Neural cell (in vitro differentiated cells): ENCODE data around the gene POLDIP2. TPM values are rescaled to one million over a fixed set of nuclear protein-coding genes. Genes with fewer than 3 reads are reported as not detected.

Source experiments
- H2AFZ ChIP-seq: fragments of 200-600, 300-800 bp; sonication (generic), shearing (Covaris generic); 2 replicates; pipeline ENCODE4 v1.6.0; 2014; ENCODE audit warnings: low read depth, mild to moderate bottlenecking, antibody characterized with exemption, low read length, moderate library complexity
- H3F3A ChIP-seq: fragments of 200-600 bp; shearing (Covaris generic); 2 replicates; pipeline ENCODE4 v1.6.1; 2016; ENCODE audit warnings: mild to moderate bottlenecking, moderate library complexity, mixed read lengths, antibody characterized with exemption, low read length; ENCODE audit not compliant: insufficient read depth, poor library complexity, severe bottlenecking
- H3K27ac ChIP-seq: fragments of 200-600, 300-800 bp; sonication (generic), shearing (Covaris generic); 2 replicates; pipeline ENCODE4 v1.5.1; 2014; ENCODE audit warnings: mild to moderate bottlenecking, low read length, moderate library complexity
- H3K27me3 ChIP-seq: fragments of 300-800, 200-600 bp; sonication (generic), shearing (Covaris generic); 2 replicates; pipeline ENCODE4 v1.6.0; 2014; ENCODE audit warnings: mild to moderate bottlenecking, low read depth, low read length, moderate library complexity; ENCODE audit not compliant: insufficient read depth
- H3K36me3 ChIP-seq: fragments of 300-800, 200-600 bp; sonication (generic), shearing (Covaris generic); 2 replicates; pipeline ENCODE4 v1.5.1; 2014; ENCODE audit warnings: mild to moderate bottlenecking, antibody characterized with exemption, low read length, moderate library complexity; ENCODE audit not compliant: insufficient read depth
- H3K4me2 ChIP-seq: fragments of 300-800, 200-600 bp; sonication (generic), shearing (Covaris generic); 2 replicates; pipeline ENCODE4 v1.6.0; 2014; ENCODE audit warnings: mild to moderate bottlenecking, low read length
- H3K4me3 ChIP-seq: fragments of 300-800, 200-600 bp; sonication (generic), shearing (Covaris generic); 2 replicates; pipeline ENCODE4 v1.5.1; 2014; ENCODE audit warnings: mild to moderate bottlenecking, low read length, moderate library complexity
- H3K79me2 ChIP-seq: fragments of 200-600 bp; shearing (Covaris generic); replicated peaks from 2 replicates; pipeline ENCODE4 v1.6.0; 2014; ENCODE audit warnings: mild to moderate bottlenecking, low read length, moderate library complexity; ENCODE audit not compliant: insufficient read depth
- H3K9ac ChIP-seq: fragments of 300-800, 200-600 bp; sonication (generic), shearing (Covaris generic); 2 replicates; pipeline ENCODE4 v1.6.1; 2016; ENCODE audit warnings: mild to moderate bottlenecking, low read length, mixed read lengths
- H3K9me2 ChIP-seq: fragments of 200-600 bp; shearing (Covaris generic); 2 replicates; pipeline ENCODE4 v1.6.1; 2016; ENCODE audit warnings: mild to moderate bottlenecking, low read length, mixed read lengths; ENCODE audit not compliant: insufficient read depth
- H3K9me3 ChIP-seq: fragments of 200-600, 300-800 bp; sonication (generic), shearing (Covaris generic); 2 replicates; pipeline ENCODE4 v1.6.1; 2016; ENCODE audit warnings: mild to moderate bottlenecking, mixed run types, low read length, moderate library complexity, mixed read lengths
- H4K20me1 ChIP-seq: fragments of 200-600 bp; shearing (Covaris generic); 2 replicates; pipeline ENCODE4 v1.6.1; 2016; ENCODE audit warnings: mild to moderate bottlenecking, mixed run types; ENCODE audit not compliant: insufficient read depth
- EP300 ChIP-seq: fragments of 450-650 bp; conservative IDR thresholded peaks from 2 replicates; pipeline ENCODE4 v1.6.1; 2014; ENCODE audit warnings: antibody characterized with exemption, mild to moderate bottlenecking, moderate library complexity; ENCODE audit not compliant: poor library complexity, severe bottlenecking
- EZH2 ChIP-seq: fragments of 200-600, 300-800 bp; shearing (Covaris generic), sonication (generic); IDR thresholded peaks from 2 replicates; pipeline ENCODE4 v1.6.1; 2014; ENCODE audit warnings: antibody characterized with exemption, low read length, borderline replicate concordance, mild to moderate bottlenecking; ENCODE audit not compliant: insufficient read depth, poor library complexity, severe bottlenecking
- MXI1 ChIP-seq: fragments of 450-650 bp; conservative IDR thresholded peaks from 2 replicates; pipeline ENCODE4 v1.6.1; 2014; ENCODE audit warnings: antibody characterized with exemption, mild to moderate bottlenecking; ENCODE audit not compliant: poor library complexity, severe bottlenecking
- POLR2AphosphoS5 ChIP-seq: IDR thresholded peaks from 2 replicates; pipeline ENCODE4 v1.6.1; 2012
- RAD21 ChIP-seq: fragments of 450-650 bp; conservative IDR thresholded peaks from 2 replicates; pipeline ENCODE4 v1.6.1; 2014; ENCODE audit warnings: antibody characterized with exemption, mild to moderate bottlenecking, moderate library complexity
- SMC3 ChIP-seq: fragments of 450-650 bp; conservative IDR thresholded peaks from 2 replicates; pipeline ENCODE4 v1.6.1; 2014; ENCODE audit warnings: antibody characterized with exemption, mild to moderate bottlenecking, moderate library complexity; ENCODE audit not compliant: poor library complexity
- TAF1 ChIP-seq: IDR thresholded peaks from 2 replicates; pipeline ENCODE4 v1.6.1; 2012; ENCODE audit warnings: low read depth
- polyA plus RNA-seq: library from polyadenylated mRNA; depleted of rRNA; stranded (reverse); fragments of >200 nt; gene quantifications from 2 replicates; pipeline ENCODE4 v1.2.3, GENCODE V29; 2014
- TF ChIP-seq, protein P1 (sequence below): fragments of 450-650 bp; IDR thresholded peaks from 2 replicates; pipeline ENCODE4 v1.5.1; 2014; ENCODE audit warnings: antibody characterized with exemption, mild to moderate bottlenecking, moderate library complexity; ENCODE audit not compliant: poor library complexity, severe bottlenecking
- TF ChIP-seq, protein P2 (sequence below): IDR thresholded peaks from 2 replicates; pipeline ENCODE4 v1.6.1; 2012; ENCODE audit warnings: borderline replicate concordance

POLDIP2 gene
- polyA plus RNA-seq, 1 donor from 2014 or later = 75.4 TPM

DNA sequence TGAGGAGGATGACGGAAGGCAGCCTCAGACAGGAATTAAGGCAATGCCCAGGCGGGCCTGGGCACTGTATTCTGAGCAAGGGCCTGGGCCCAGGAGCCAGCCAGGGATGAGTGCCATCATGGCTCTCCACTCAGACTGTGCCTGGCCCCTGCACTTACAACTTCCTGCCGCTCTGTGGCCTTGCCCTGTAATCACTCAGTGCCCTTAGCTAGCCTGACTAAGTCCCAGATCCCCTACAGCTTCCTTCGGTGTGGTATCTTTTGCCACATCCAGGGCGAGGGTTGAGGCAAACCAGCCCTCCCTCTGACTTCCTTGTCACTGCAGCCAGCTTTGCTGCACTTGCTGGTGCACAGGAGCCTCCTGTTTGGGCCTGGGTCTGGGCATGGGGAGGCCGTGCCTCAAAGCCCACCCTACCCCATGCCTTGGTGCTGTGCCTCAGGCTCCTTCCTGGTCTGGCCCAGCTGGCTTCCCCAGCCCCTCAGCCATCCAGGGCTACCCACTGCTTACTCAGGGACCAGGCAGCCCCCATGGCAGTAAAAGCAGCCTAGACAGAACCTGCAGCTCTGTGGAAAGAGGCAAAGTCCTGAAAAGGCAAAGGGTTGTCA lies 39.4 kb upstream of the POLDIP2 start:
- Histone ChIP-seq H3K9me3 (no peaks in the 10 kb centered on the region), H3K4me2 (no peak overlapping the region), H4K20me1 (no peaks in the 10 kb centered on the region), H3K9ac (no peak overlapping the region), H3K27ac (no peak overlapping the region), H3F3A (no peaks in the 10 kb centered on the region), H3K79me2 (no peaks in the 10 kb centered on the region), H3K27me3 (no peaks in the 10 kb centered on the region), H3K4me3 (no peak overlapping the region), H3K9me2 (no peaks in the 10 kb centered on the region), H2AFZ (no peak overlapping the region), H3K36me3 (peaks cover 5% of the 10 kb centered on the region)
- TF ChIP-seq POLR2AphosphoS5 (no peak), SMC3 (no peak), MXI1 (no peak), EZH2 (no peak), EP300 (no peak), RAD21 (no peak), TAF1 (no peak)
- TF ChIP-seq, protein P1, sequence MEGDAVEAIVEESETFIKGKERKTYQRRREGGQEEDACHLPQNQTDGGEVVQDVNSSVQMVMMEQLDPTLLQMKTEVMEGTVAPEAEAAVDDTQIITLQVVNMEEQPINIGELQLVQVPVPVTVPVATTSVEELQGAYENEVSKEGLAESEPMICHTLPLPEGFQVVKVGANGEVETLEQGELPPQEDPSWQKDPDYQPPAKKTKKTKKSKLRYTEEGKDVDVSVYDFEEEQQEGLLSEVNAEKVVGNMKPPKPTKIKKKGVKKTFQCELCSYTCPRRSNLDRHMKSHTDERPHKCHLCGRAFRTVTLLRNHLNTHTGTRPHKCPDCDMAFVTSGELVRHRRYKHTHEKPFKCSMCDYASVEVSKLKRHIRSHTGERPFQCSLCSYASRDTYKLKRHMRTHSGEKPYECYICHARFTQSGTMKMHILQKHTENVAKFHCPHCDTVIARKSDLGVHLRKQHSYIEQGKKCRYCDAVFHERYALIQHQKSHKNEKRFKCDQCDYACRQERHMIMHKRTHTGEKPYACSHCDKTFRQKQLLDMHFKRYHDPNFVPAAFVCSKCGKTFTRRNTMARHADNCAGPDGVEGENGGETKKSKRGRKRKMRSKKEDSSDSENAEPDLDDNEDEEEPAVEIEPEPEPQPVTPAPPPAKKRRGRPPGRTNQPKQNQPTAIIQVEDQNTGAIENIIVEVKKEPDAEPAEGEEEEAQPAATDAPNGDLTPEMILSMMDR = no peak
- TF ChIP-seq, protein P2, sequence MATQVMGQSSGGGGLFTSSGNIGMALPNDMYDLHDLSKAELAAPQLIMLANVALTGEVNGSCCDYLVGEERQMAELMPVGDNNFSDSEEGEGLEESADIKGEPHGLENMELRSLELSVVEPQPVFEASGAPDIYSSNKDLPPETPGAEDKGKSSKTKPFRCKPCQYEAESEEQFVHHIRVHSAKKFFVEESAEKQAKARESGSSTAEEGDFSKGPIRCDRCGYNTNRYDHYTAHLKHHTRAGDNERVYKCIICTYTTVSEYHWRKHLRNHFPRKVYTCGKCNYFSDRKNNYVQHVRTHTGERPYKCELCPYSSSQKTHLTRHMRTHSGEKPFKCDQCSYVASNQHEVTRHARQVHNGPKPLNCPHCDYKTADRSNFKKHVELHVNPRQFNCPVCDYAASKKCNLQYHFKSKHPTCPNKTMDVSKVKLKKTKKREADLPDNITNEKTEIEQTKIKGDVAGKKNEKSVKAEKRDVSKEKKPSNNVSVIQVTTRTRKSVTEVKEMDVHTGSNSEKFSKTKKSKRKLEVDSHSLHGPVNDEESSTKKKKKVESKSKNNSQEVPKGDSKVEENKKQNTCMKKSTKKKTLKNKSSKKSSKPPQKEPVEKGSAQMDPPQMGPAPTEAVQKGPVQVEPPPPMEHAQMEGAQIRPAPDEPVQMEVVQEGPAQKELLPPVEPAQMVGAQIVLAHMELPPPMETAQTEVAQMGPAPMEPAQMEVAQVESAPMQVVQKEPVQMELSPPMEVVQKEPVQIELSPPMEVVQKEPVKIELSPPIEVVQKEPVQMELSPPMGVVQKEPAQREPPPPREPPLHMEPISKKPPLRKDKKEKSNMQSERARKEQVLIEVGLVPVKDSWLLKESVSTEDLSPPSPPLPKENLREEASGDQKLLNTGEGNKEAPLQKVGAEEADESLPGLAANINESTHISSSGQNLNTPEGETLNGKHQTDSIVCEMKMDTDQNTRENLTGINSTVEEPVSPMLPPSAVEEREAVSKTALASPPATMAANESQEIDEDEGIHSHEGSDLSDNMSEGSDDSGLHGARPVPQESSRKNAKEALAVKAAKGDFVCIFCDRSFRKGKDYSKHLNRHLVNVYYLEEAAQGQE = no peak

DNA sequence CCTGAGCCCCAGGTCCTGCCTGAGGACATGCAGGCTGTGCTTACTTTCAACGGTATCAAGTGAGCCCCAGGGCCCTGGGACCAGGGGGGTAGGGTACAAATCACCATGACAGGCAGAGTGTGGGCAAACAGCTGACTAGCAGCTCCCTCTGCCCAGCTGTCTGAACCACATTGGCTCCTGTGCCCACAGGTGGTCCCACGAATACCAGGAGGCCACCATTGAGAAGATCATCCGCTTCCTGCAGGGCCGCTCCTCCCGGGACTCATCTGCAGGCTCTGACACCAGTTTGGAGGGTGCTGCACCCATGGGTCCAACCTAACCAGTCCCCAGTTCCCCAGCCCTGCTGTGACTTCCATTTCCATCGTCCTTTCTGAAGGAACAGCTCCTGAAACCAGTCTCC lies 38.6 kb upstream of the POLDIP2 start:
- TF ChIP-seq EP300 (no peak), MXI1 (no peak), TAF1 (no peak), SMC3 (no peak), POLR2AphosphoS5 (no peak), RAD21 (no peak), EZH2 (no peak)
- TF ChIP-seq, protein P1 = no peak
- TF ChIP-seq, protein P2 = no peak
- peaks cover 5% of the 10 kb centered on the region for H3K36me3 ChIP-seq
- no peak overlapping the region for H2AFZ ChIP-seq
- H3K27me3 ChIP-seq = no peaks in the 10 kb centered on the region
- no peaks in the 10 kb centered on the region for H4K20me1 ChIP-seq
- H3K4me3 ChIP-seq = no peak overlapping the region
- no peak overlapping the region for H3K9ac ChIP-seq
- no peaks in the 10 kb centered on the region for H3K9me3 ChIP-seq
- H3K9me2 ChIP-seq = no peaks in the 10 kb centered on the region
- H3K27ac ChIP-seq = no peak overlapping the region
- H3K4me2 ChIP-seq = no peak overlapping the region
- H3K79me2 ChIP-seq = no peaks in the 10 kb centered on the region
- H3F3A ChIP-seq = no peaks in the 10 kb centered on the region
